ENCODE results near the gene SYNE1.
A peak's percentile ranks its signal among the peaks of the same experiment; 100 is the strongest.

Gene SYNE1

GRCh38 chr6:152463164-152463563 is 174.0 kb downstream of the SYNE1 start:
- no peak for TF ChIP-seq CTCF (conservative IDR thresholded peaks at IDR 0.05; ENCODE audit: low read depth, low read length)
- DNase-seq (ENCODE audit: low read depth): no peak
- no peak overlapping the region for H3K4me3 ChIP-seq (ENCODE audit: low read depth, low read length)

GRCh38 chr6:152462716-152463115 is 174.4 kb downstream of the SYNE1 start:
- no peak for TF ChIP-seq CTCF (conservative IDR thresholded peaks at IDR 0.05; ENCODE audit: low read depth, low read length)
- no peak overlapping the region for H3K4me3 ChIP-seq (ENCODE audit: low read depth, low read length)

GRCh38 chr6:152461556-152461955 is 175.6 kb downstream of the SYNE1 start:
- H3K4me3 ChIP-seq (ENCODE audit: low read depth, low read length): no peak overlapping the region
- peak; percentile 26 for DNase-seq (ENCODE audit: low read depth)
- no peak for TF ChIP-seq CTCF (conservative IDR thresholded peaks at IDR 0.05; ENCODE audit: low read depth, low read length)

More at GRCh38 chr6:152462716-152463115, 174.4 kb downstream of the SYNE1 start:
- no peak for DNase-seq (ENCODE audit: low read depth)

GRCh38 chr6:152458648-152459644 is 178.2 kb downstream of the SYNE1 start:
- TF ChIP-seq CTCF (conservative IDR thresholded peaks at IDR 0.05; ENCODE audit: low read depth, low read length): no peak
- peak; percentile 39 for DNase-seq (ENCODE audit: low read depth)
- H3K4me3 ChIP-seq (ENCODE audit: low read depth, low read length): no peak overlapping the region

GRCh38 chr6:152457949-152458624 is 179.1 kb downstream of the SYNE1 start:
- TF ChIP-seq CTCF (conservative IDR thresholded peaks at IDR 0.05; ENCODE audit: low read depth, low read length): no peak
- no peak overlapping the region for H3K4me3 ChIP-seq (ENCODE audit: low read depth, low read length)
- peak; percentile 14 for DNase-seq (ENCODE audit: low read depth)

GRCh38 chr6:152454003-152454402 is 183.2 kb downstream of the SYNE1 start:
- no peak for DNase-seq (ENCODE audit: low read depth)
- no peak for TF ChIP-seq CTCF (conservative IDR thresholded peaks at IDR 0.05; ENCODE audit: low read depth, low read length)
- no peak overlapping the region for H3K4me3 ChIP-seq (ENCODE audit: low read depth, low read length)

Measured in choroid plexus epithelial cell (primary cell).